ENCODE measurements around the gene HIGD2A.

DNA sequence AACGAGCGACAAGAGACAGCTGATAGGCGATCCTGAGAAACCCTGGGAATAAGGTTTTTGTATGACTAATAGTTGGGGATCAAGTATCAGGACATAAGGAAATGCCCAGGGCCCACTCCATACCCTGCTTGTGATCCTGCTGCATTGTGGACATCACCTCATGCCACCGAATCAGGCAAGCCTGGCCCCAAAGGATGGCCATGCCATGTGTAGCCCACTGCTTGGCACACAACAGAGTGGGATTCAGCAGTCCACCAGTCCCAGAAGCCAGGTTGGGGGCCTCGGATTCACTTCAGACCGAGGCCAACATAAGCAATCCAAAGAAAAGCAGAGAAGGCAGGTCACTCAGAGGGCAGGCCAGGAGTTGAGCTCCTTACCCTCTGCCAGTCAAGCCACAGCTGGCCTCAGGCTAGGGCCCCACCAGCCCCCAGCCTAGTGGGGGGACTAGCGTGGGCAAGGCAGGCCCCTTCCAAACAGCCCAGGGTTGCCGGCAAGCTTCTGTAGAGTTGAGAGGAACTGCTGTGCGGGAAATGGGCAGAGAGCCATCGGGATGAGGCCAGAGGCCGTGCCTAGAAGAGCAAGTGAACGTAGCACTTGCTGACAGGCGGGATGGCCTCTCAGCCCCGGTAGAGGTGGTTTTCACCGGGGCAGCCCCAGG lies 5.2 kb upstream of the HIGD2A start:
- TF ChIP-seq, protein P1, sequence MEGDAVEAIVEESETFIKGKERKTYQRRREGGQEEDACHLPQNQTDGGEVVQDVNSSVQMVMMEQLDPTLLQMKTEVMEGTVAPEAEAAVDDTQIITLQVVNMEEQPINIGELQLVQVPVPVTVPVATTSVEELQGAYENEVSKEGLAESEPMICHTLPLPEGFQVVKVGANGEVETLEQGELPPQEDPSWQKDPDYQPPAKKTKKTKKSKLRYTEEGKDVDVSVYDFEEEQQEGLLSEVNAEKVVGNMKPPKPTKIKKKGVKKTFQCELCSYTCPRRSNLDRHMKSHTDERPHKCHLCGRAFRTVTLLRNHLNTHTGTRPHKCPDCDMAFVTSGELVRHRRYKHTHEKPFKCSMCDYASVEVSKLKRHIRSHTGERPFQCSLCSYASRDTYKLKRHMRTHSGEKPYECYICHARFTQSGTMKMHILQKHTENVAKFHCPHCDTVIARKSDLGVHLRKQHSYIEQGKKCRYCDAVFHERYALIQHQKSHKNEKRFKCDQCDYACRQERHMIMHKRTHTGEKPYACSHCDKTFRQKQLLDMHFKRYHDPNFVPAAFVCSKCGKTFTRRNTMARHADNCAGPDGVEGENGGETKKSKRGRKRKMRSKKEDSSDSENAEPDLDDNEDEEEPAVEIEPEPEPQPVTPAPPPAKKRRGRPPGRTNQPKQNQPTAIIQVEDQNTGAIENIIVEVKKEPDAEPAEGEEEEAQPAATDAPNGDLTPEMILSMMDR (IDR thresholded peaks at IDR 0.05), result no peak
- TF ChIP-seq, protein P2, sequence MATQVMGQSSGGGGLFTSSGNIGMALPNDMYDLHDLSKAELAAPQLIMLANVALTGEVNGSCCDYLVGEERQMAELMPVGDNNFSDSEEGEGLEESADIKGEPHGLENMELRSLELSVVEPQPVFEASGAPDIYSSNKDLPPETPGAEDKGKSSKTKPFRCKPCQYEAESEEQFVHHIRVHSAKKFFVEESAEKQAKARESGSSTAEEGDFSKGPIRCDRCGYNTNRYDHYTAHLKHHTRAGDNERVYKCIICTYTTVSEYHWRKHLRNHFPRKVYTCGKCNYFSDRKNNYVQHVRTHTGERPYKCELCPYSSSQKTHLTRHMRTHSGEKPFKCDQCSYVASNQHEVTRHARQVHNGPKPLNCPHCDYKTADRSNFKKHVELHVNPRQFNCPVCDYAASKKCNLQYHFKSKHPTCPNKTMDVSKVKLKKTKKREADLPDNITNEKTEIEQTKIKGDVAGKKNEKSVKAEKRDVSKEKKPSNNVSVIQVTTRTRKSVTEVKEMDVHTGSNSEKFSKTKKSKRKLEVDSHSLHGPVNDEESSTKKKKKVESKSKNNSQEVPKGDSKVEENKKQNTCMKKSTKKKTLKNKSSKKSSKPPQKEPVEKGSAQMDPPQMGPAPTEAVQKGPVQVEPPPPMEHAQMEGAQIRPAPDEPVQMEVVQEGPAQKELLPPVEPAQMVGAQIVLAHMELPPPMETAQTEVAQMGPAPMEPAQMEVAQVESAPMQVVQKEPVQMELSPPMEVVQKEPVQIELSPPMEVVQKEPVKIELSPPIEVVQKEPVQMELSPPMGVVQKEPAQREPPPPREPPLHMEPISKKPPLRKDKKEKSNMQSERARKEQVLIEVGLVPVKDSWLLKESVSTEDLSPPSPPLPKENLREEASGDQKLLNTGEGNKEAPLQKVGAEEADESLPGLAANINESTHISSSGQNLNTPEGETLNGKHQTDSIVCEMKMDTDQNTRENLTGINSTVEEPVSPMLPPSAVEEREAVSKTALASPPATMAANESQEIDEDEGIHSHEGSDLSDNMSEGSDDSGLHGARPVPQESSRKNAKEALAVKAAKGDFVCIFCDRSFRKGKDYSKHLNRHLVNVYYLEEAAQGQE (IDR thresholded peaks at IDR 0.05; ENCODE audit: low read depth, low read length), result no peak
- TF ChIP-seq FOXJ3 (CRISPR knock-in tag; IDR thresholded peaks at IDR 0.05) (no peak), GABPA (IDR thresholded peaks at IDR 0.05; ENCODE audit: low read depth) (no peak), MEF2A (IDR thresholded peaks at IDR 0.05; ENCODE audit: borderline replicate concordance, low read depth) (no peak), EP300 (IDR thresholded peaks at IDR 0.05; ENCODE audit: borderline replicate concordance in 1 of 2, low read depth in 1 of 2, low read length in 1 of 2) (no peak), POLR2AphosphoS5 (IDR thresholded peaks at IDR 0.05; ENCODE audit: low read depth, low read length) (no peak), SIN3A (IDR thresholded peaks at IDR 0.05; ENCODE audit: borderline replicate concordance, low read depth, low read length) (no peak), JUND (IDR thresholded peaks at IDR 0.05) (no peak), RAD21 (IDR thresholded peaks at IDR 0.05; ENCODE audit: low read length) (no peak), CHD2 (IDR thresholded peaks at IDR 0.05; ENCODE audit: low read length, partially characterized antibody) (no peak)
- TF ChIP-seq, protein P3, sequence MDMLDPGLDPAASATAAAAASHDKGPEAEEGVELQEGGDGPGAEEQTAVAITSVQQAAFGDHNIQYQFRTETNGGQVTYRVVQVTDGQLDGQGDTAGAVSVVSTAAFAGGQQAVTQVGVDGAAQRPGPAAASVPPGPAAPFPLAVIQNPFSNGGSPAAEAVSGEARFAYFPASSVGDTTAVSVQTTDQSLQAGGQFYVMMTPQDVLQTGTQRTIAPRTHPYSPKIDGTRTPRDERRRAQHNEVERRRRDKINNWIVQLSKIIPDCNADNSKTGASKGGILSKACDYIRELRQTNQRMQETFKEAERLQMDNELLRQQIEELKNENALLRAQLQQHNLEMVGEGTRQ (IDR thresholded peaks at IDR 0.05; ENCODE audit: borderline replicate concordance, low read depth, low read length), result no peak
- TF ChIP-seq, protein P4, sequence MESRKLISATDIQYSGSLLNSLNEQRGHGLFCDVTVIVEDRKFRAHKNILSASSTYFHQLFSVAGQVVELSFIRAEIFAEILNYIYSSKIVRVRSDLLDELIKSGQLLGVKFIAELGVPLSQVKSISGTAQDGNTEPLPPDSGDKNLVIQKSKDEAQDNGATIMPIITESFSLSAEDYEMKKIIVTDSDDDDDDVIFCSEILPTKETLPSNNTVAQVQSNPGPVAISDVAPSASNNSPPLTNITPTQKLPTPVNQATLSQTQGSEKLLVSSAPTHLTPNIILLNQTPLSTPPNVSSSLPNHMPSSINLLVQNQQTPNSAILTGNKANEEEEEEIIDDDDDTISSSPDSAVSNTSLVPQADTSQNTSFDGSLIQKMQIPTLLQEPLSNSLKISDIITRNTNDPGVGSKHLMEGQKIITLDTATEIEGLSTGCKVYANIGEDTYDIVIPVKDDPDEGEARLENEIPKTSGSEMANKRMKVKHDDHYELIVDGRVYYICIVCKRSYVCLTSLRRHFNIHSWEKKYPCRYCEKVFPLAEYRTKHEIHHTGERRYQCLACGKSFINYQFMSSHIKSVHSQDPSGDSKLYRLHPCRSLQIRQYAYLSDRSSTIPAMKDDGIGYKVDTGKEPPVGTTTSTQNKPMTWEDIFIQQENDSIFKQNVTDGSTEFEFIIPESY (IDR thresholded peaks at IDR 0.05; ENCODE audit: borderline replicate concordance, low read depth), result no peak

Measured in SK-N-SH (cell line).